H1 (cell line): Measurements from ENCODE around the gene RRBP1.

Source experiments
- ASH2L ChIP-seq: fragments of 200-600, 300-600 bp; sonication (generic); IDR thresholded peaks from one replicate; pipeline ENCODE4 v1.7.1; 2017; ENCODE audit warnings: low read length
- POLR2A ChIP-seq, 2 experiments: IDR thresholded peaks; 1 replicate in 1 of 2; 2 replicates in 1 of 2; pipeline ENCODE4 v1.6.1; 2011; ENCODE audit warnings: low read depth in 2 of 2, low read length in 2 of 2, mild to moderate bottlenecking in 2 of 2; ENCODE audit errors: control extremely low read depth in 1 of 2
- RAD21 ChIP-seq, 2 experiments: IDR thresholded peaks in 1 of 2; conservative IDR thresholded peaks in 1 of 2; 2 replicates each; pipeline ENCODE4 v1.6.1; 2011; ENCODE audit warnings: low read depth in 2 of 2, low read length in 2 of 2, improper control_type of control experiment in 1 of 2, inconsistent platforms in 1 of 2, mild to moderate bottlenecking in 1 of 2, moderate library complexity in 1 of 2
- TAF1 ChIP-seq: IDR thresholded peaks from 2 replicates; pipeline ENCODE4 v1.6.1; 2011; ENCODE audit warnings: mild to moderate bottlenecking, low read depth, low read length
- TF ChIP-seq, protein P1 (sequence below), 3 experiments: IDR thresholded peaks; 1 replicate in 2 of 3; 2 replicates in 1 of 3; pipeline versions ENCODE4 v1.5.1 to v1.6.1; 2011; ENCODE audit warnings: low read length in 3 of 3, mild to moderate bottlenecking in 3 of 3, inconsistent platforms in 2 of 3, low read depth in 1 of 3, moderate library complexity in 1 of 3; ENCODE audit not compliant: insufficient read depth in 1 of 3; ENCODE audit errors: control extremely low read depth in 1 of 3

DNA sequence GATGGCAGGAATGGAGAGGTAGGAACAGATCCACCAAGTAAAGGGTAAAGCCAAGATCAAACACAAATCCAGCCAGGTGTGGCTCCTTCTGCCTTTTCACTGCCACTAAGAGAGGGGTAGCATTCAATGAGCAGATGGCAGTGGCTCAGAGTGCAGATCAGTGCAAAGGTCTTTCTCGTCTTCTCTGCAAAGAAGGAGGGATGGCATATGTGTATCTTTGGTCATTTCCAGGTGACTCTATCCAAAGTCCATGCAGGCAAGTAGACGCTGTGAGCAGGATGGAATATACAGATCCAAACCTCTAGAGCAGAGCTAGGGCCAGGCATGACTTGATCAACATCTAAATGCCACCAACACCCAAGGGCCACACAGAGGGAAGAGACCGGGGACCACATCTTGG, 24.6 kb upstream of the RRBP1 start:
- TF ChIP-seq, protein P1, sequence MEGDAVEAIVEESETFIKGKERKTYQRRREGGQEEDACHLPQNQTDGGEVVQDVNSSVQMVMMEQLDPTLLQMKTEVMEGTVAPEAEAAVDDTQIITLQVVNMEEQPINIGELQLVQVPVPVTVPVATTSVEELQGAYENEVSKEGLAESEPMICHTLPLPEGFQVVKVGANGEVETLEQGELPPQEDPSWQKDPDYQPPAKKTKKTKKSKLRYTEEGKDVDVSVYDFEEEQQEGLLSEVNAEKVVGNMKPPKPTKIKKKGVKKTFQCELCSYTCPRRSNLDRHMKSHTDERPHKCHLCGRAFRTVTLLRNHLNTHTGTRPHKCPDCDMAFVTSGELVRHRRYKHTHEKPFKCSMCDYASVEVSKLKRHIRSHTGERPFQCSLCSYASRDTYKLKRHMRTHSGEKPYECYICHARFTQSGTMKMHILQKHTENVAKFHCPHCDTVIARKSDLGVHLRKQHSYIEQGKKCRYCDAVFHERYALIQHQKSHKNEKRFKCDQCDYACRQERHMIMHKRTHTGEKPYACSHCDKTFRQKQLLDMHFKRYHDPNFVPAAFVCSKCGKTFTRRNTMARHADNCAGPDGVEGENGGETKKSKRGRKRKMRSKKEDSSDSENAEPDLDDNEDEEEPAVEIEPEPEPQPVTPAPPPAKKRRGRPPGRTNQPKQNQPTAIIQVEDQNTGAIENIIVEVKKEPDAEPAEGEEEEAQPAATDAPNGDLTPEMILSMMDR (IDR thresholded peaks at IDR 0.05; ENCODE audit: control extremely low read depth in 1 of 3, insufficient read depth in 1 of 3, low read depth in 1 of 3, low read length in 3 of 3), result no peak
- TF ChIP-seq POLR2A (IDR thresholded peaks at IDR 0.05; ENCODE audit: control extremely low read depth in 1 of 2, low read depth in 2 of 2, low read length in 2 of 2) (no peak), TAF1 (no peak), ASH2L (no peak), RAD21 (IDR thresholded peaks at IDR 0.05 in 1 of 2, conservative IDR thresholded peaks at IDR 0.05 in 1 of 2; ENCODE audit: low read depth in 2 of 2, low read length in 2 of 2) (no peak)
